Fibroblast of lung (primary cell): ENCODE data around the gene TFF1.

Experiments
- CTCF ChIP-seq, 2 donors: IDR thresholded peaks in 1 of 2; conservative IDR thresholded peaks in 1 of 2; 1 replicate in 1 of 2; 2 replicates in 1 of 2; pipeline ENCODE4 v1.5.1; 2011 to 2012; ENCODE audit warnings: low read length in 2 of 2, control low read depth in 1 of 2, inconsistent platforms in 1 of 2, low read depth in 1 of 2, mild to moderate bottlenecking in 1 of 2
- EZH2 ChIP-seq: IDR thresholded peaks from 2 replicates; pipeline ENCODE4 v1.5.1; 2012; ENCODE audit warnings: low read length, control low read depth, mild to moderate bottlenecking; ENCODE audit errors: missing control alignments

GRCh38 chr21:42346441-42346840 lies 19.9 kb downstream of the TFF1 start:
- no peak for TF ChIP-seq CTCF (conservative IDR thresholded peaks at IDR 0.05 in 1 of 2, IDR thresholded peaks at IDR 0.05 in 1 of 2; ENCODE audit: low read depth in 1 of 2, low read length in 2 of 2)
- no peak for TF ChIP-seq EZH2
